ENCODE results near the gene AMPH. TPM values are rescaled to one million over a fixed set of nuclear protein-coding genes. Genes with fewer than 3 reads are reported as not detected.

AMPH gene
- total RNA-seq, 1 experiment from 2014 or later = not detected

DNA sequence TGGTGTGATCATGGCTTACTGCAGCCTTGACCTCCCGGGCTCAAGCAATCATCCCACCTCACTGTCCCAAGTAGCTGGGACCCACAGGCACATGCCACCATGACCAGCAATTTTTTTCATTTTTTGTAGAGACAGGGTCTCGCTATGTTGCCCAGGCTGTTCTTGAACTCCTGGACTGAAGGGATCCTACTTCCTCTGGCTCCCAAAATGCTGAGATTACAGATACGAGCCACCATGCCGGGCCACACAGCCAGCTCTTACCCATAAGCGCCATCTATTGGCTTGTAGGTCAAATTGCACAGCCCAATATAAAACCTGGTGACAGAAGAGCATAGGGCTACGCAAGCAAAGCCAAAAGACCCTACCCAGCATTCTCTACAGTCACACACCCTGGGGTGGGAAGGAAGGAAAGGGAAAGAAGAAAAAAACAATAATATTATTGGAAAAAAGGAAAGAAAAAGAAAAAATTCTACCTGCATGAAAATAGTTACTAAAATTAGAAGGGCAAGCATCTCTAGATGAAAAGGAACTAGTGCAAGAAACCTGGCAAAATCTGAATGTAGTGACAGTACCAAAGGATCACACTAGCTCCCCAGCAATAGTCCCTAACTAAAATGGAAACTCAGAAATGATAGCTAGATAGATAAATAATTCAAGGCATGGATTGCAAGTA is 29.4 kb upstream of the AMPH start:
- no peak overlapping the region for H3K4me3 ChIP-seq (replicated peaks in 1 of 2; ENCODE audit: low read depth in 1 of 2, low read length in 2 of 2)
- no peaks in the 10 kb centered on the region for H3K4me1 ChIP-seq (ENCODE audit: control insufficient read depth in 1 of 2, insufficient read depth in 2 of 2, low read length in 2 of 2)
- no peaks in the 10 kb centered on the region for H3K79me2 ChIP-seq (ENCODE audit: insufficient read depth, low read length)
- POLR2A ChIA-PET = no interaction called here
- CTCF ChIA-PET = interaction anchor here (0.6 to 2.0 kb wide), 6 partner anchors 12 to 292 kb away, joined by 3 to 7 read pairs (median 4); no protein-coding TSS in a partner anchor
- RAD21 ChIA-PET (ENCODE audit: low non-redundant PET in 1 of 2, low total read pairs in 2 of 2, uncharacterized antibody in 2 of 2, unreplicated experiment in 2 of 2) = no interaction called here
- no peak overlapping the region for H3K9ac ChIP-seq (ENCODE audit: low read length)
- H3K27me3 ChIP-seq (ENCODE audit: insufficient read depth, low read length) = peaks cover 32% of the 10 kb centered on the region
- no peak overlapping the region for H3K27ac ChIP-seq (ENCODE audit: low read depth, low read length)
- H3K9me2 ChIP-seq (ENCODE audit: insufficient read depth) = no peaks in the 10 kb centered on the region
- intact Hi-C loops (cut with micrococcal nuclease) = loop anchor here (2.0 to 5.0 kb wide), 3 partner anchors 60 to 262 kb away; no protein-coding TSS in a partner anchor
- ATAC-seq (peak; percentile 94), DNase-seq (ENCODE audit: low read depth, low spot score) (peak; percentile 27)
- no peaks in the 10 kb centered on the region for H3K36me3 ChIP-seq (ENCODE audit: control insufficient read depth in 1 of 2, insufficient read depth in 2 of 2, low read length in 2 of 2)
- no TSS peak for BruUV-seq (replicated peaks)
- H2AFZ ChIP-seq (ENCODE audit: low read depth, low read length, poor library complexity, severe bottlenecking) = no peak overlapping the region
- no peak overlapping the region for H3K4me2 ChIP-seq (ENCODE audit: low read length)
- H4K20me1 ChIP-seq (ENCODE audit: insufficient read depth) = no peaks in the 10 kb centered on the region
- TF ChIP-seq SRF (IDR thresholded peaks at IDR 0.05; ENCODE audit: low read depth) (no peak), REST (IDR thresholded peaks at IDR 0.05; ENCODE audit: low read depth) (no peak), YY1 (IDR thresholded peaks at IDR 0.05; ENCODE audit: extremely low read depth, insufficient replicate concordance, low read depth, low read length) (no peak), RAD21 (IDR thresholded peaks at IDR 0.05; ENCODE audit: low read depth) (peak; percentile 74)
- TF ChIP-seq, protein P1, sequence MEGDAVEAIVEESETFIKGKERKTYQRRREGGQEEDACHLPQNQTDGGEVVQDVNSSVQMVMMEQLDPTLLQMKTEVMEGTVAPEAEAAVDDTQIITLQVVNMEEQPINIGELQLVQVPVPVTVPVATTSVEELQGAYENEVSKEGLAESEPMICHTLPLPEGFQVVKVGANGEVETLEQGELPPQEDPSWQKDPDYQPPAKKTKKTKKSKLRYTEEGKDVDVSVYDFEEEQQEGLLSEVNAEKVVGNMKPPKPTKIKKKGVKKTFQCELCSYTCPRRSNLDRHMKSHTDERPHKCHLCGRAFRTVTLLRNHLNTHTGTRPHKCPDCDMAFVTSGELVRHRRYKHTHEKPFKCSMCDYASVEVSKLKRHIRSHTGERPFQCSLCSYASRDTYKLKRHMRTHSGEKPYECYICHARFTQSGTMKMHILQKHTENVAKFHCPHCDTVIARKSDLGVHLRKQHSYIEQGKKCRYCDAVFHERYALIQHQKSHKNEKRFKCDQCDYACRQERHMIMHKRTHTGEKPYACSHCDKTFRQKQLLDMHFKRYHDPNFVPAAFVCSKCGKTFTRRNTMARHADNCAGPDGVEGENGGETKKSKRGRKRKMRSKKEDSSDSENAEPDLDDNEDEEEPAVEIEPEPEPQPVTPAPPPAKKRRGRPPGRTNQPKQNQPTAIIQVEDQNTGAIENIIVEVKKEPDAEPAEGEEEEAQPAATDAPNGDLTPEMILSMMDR (IDR thresholded peaks at IDR 0.05 in 2 of 3, conservative IDR thresholded peaks at IDR 0.05 in 1 of 3; ENCODE audit: borderline replicate concordance in 1 of 3, insufficient read depth in 1 of 3, low read depth in 2 of 3, low read length in 2 of 3) = peak; percentile 67 to 78 (median 78)
- H3K9me3 ChIP-seq (ENCODE audit: control insufficient read depth in 1 of 2, insufficient read depth in 1 of 2, low read depth in 1 of 2, low read length in 2 of 2) = no peaks in the 10 kb centered on the region

Measured in HCT116 (cell line).